Stomach (tissue), 4 donors: ENCODE measurements around the gene EML5.
A peak's percentile ranks its signal among the peaks of the same experiment; 100 is the strongest.

Experiments
- CTCF ChIP-seq, 7 experiments: fragments of 450-650 bp in 4 of 7; fragments of 200-600 bp in 3 of 7; sonication (generic) in 3 of 7; IDR thresholded peaks; one replicate each; pipeline ENCODE4 v1.5.1; 2016 to 2019; ENCODE audit warnings: antibody characterized with exemption in 7 of 7, control low read depth in 2 of 7, mild to moderate bottlenecking in 1 of 7
- POLR2A ChIP-seq, 4 donors: fragments of 450-650 bp; IDR thresholded peaks; one replicate each; pipeline ENCODE4 v1.6.1; 2016; ENCODE audit warnings: antibody characterized with exemption in 4 of 4, control low read depth in 2 of 4, mild to moderate bottlenecking in 1 of 4, moderate library complexity in 1 of 4
- POLR2AphosphoS5 ChIP-seq, 3 donors: sonication (generic); formaldehyde crosslinking; IDR thresholded peaks; one replicate each; pipeline ENCODE4 v1.6.1; 2016; ENCODE audit warnings: antibody characterized with exemption in 3 of 3

GRCh38 chr14:88793259-88793625 lies 489 bp upstream of the EML5 start:
- TF ChIP-seq CTCF (IDR thresholded peaks at IDR 0.05) (peak in 1 of 7 experiments; percentile 2), POLR2A (IDR thresholded peaks at IDR 0.05) (no peak), POLR2AphosphoS5 (IDR thresholded peaks at IDR 0.05) (no peak)
